Stimulated activated naive CD8-positive, alpha-beta T cell treated with anti-CD3 and anti-CD28 coated beads, Interleukin-15, Interleukin-2, amounts not matched to agents 100 U/mL and 50 U/mL, for 24 hours (primary cell): ENCODE results near the gene TTC23.
"Not testable (repeated sequence)": the region's sequence is repeated elsewhere in the genome, so short reads cannot be mapped to it uniquely, and the experiment has no call there.

ENCODE experiments used
- ATAC-seq: fragments of 150-1000 bp; cut with Tn5 transposase; one replicate; pipeline ENCODE4 v1.10.0; 2021
- DNase-seq: peaks from one replicate; pipeline ENCODE4 v3.0.0; 2021

Gene TTC23

GRCh38 chr15:99120050-99120777, 129.2 kb downstream of the TTC23 start:
- ATAC-seq (no peak), DNase-seq (no peak)

DNA sequence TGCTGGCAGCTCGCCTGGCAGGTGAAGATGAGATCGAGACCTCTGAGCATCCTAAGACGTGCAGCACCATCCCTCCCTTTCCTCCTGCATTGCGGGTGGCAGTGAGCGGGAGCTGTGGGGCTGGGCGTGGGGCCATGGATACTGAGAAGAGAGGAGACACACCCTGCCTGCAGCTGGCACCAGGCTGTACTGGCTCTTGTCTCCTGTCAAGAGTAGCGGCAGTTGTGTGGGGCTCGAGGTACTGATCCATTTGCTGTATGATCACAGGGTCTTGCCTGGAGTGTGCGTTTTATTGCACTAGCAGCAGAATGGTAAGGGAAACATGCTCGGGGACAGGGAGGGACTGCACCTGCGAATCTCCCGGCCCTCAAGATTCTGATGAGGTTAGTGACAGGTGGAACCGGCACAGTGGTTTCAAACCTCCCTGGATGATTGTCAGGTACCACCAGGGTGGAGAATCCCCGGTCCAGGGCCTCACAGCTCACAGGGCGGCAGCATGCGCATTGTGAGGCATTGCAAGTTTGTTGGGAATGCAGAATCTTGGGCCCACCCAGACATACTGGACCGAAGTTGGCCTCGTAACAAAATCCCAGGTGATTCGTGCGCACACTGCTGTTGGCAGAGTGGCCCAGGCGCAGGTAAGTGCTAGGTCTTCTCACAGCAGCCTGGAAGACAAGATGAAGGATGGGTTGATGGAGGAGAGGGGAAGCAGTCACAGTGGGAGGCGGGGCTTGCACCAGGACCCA, 130.4 kb downstream of the TTC23 start:
- ATAC-seq (no peak), DNase-seq (no peak)

- no peak for ATAC-seq
Observed at GRCh38 chr15:99118258-99118632, 131.1 kb downstream of the TTC23 start.

GRCh38 chr15:99117563-99118257, 131.7 kb downstream of the TTC23 start:
- ATAC-seq: no peak

More at GRCh38 chr15:99118258-99118632, 131.1 kb downstream of the TTC23 start:
- no peak for DNase-seq

DNA sequence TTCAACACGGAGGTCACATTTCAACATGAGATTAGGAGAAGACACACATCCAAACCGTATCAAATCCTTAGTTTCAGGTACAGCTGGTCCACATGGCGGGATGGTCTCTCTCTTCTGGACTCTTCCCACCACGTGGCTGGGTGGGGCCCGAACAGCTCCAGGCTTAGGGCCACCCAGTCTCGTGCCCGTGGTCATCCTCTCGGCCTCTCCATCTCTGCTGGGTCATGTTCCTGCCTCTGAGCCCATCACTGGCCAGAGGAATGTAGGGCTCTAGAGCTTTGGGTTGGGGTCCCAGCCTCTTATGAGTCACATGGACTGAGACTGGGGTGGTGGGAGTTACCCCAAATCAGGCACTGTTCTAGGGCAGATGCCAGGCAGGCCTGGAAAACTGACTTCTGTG, 132.3 kb downstream of the TTC23 start:
- DNase-seq (no peak), ATAC-seq (no peak)

More at GRCh38 chr15:99117563-99118257, 131.7 kb downstream of the TTC23 start:
- no peak for DNase-seq

- ATAC-seq (no peak), DNase-seq (no peak)
Observed at GRCh38 chr15:99115300-99116215, 133.8 kb downstream of the TTC23 start.

DNA sequence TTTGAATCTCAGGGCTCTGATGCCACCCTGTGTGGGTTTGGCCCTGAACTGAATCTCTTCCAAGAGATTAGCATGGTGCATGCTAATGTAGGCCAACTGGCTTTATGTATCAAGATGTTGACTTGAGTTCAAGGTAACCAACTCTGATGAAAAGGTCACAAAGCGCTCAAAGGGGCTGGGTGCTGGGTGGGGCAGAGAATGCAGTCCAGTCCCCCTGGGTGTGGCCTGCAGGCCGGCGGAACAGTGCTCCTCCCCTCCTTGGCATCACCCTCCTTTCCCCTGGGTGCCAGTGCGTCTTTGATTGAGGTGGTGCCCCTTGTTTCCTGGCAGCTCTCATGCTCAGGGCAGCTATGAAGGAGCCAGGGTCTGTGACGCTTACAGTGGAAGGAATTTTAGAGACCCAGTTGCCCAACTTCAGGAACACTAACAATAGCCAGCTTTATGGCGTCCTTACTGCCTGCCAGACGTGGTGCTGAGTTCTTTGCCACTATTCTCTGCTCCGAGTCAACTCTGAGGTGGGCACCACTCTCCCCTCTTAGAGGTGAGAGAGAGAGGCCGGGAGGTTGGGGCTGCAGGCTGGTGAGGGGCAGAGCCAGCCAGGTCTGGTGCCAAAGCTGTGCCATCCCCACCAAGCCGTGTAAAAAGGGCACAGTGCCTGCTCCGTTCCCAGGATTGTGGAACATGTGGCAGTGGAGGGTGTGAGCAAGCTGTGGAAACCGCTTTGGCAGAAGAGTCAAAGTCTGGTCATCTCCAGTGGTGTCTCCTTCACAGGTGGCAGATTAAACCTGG, 134.7 kb downstream of the TTC23 start:
- ATAC-seq (no peak), DNase-seq (no peak)

DNA sequence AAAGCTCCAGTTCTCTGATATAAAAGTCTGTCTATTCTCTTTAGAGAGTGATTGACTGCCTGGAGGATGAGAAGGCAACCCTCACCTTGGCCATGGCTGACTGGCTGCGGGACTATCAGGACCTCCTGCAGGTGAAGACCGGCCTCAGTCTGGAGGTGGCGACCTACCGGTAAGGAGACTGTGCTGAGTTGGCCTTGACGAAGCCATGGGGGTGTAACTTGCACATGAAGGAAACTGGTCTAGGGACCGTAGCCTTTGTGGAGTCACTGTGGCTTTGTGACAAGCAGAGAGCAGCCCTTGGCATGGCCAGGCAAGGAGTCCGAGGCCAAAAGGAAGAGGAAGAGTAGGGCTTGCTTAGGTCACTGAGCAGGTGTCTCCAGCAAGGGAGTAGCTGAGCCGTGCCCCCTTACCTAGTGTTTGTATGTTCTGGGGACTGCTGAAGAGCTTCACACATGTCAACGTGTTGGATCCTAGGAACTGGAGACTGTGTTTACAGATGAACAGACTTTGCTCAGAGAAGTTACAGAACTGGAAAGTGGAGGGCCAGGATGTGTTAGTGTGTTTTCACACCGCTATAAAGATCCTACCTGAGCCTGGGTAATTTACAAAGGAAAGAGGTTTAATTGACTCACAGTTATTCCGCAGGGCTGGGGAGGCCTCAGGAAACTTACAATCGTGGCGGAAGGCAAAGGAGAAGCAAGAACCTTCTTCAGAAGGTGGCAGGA, 135.7 kb downstream of the TTC23 start:
- ATAC-seq (no peak), DNase-seq (no peak)

- not testable (repeated sequence) for ATAC-seq, DNase-seq
Observed at GRCh38 chr15:99111641-99112040, 137.7 kb downstream of the TTC23 start.

DNA sequence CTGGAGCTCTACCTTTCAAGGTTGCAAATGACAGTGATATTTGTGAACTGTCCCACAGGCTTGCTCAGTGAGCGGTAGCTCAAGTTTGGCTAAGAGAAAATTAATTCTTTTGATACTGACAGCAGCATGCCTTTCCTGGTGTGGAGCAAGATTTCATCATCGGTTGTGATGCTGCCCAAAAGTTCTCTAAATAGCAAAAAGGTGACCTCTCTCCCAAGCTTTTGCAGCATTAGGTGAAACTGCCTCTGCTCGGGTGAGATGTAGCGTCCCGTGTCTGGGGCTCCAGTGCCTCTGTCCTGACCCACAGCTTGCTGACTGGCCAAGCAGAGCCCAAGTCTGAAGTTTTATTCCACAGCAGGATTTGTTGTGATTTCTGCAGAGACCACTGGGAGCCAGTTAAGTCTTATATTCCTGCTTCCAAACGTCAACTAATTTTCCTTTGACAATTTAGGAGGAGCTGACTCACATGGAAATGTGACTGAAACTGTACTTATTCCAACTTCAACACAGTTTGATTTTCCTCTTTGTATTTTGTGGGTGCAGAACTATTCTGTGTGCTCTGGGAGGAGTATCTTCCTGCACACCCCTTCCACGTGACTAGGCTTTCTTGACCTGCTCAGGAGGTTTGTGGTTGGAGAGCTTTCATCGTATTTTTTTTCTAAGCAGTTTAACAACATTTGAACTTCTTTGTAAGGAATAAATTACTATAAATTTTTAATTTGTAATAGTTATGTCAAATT, 138.6 kb downstream of the TTC23 start:
- DNase-seq (no peak), ATAC-seq (no peak)

GRCh38 chr15:99110093-99110492, 139.3 kb downstream of the TTC23 start:
- no peak for DNase-seq
- no peak for ATAC-seq

GRCh38 chr15:99109555-99110021, 139.8 kb downstream of the TTC23 start:
- DNase-seq (no peak), ATAC-seq (no peak)

- no peak for DNase-seq
- ATAC-seq: no peak
Observed at GRCh38 chr15:99108993-99109392, 140.4 kb downstream of the TTC23 start.

- ATAC-seq (no peak), DNase-seq (no peak)
Observed at GRCh38 chr15:99106417-99107220, 142.8 kb downstream of the TTC23 start.

GRCh38 chr15:99105514-99106341, 143.7 kb downstream of the TTC23 start:
- peak; percentile 42 for DNase-seq
- peak; percentile 42 for ATAC-seq

DNA sequence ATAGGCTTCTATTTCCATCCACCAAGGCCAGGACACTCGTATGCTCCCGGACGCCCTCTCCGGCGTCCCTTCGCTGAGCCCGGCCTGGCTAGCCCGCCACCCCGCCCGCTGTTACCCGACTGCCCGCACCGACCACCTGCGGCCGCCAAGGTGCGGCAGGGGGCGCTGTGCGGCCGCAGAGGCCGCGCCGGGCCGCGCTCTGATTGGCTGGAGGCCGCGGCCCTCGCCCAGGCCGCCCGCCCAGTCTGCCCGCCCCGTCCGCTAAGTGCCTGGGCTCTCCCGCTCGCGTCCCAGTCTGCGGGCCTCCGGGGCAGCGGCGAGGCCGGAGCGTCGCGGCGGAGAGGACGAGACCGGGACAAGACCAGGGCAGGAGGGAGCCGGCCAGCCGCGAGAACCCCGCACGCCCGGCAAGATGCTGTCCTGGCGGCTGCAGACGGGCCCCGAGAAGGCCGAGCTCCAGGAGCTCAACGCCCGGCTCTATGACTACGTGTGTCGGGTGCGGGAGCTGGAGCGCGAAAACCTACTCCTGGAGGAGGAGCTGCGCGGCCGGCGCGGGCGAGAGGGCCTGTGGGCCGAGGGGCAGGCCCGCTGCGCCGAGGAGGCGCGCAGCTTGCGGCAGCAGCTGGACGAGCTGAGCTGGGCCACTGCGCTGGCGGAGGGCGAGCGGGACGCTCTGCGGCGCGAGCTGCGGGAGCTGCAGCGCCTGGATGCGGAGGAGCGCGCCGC, 144.4 kb downstream of the TTC23 start, which contains the start of gene SYNM:
SYNM (plus strand) TSS at position 293 of the 726 bp plus-strand sequence; CDS start at position 413, 120 bp downstream.
- peak; percentile 66 for DNase-seq
- peak; percentile 77 for ATAC-seq

DNA sequence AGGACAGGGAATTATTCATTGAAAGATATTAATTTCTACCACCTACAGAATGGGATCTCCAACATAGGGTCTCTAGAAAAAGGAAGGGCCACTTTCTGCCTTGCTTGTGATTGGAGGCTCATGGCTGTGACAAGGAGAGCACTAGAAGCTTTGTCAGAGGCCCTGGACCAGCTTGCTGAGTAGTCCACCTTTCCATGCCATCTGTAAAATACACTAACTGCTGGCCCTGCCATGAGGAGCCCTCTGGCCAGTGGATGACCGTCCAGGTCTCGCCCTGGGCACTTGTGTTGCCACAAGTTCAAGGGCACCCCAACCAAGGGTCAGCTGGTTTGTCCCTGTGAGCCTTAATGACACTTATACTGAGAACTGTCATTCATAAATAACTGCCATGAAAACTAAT, 146.1 kb downstream of the TTC23 start:
- ATAC-seq: no peak
- no peak for DNase-seq
